ENCODE data around the gene ACOT7.

GRCh38 chr1:6389971-6390370, 3.6 kb downstream of the ACOT7 start:
- TF ChIP-seq EZH2 (IDR thresholded peaks at IDR 0.05; ENCODE audit: borderline replicate concordance, insufficient read depth, low read depth, low read length, poor library complexity, severe bottlenecking) (no peak), CTCF (IDR thresholded peaks at IDR 0.05) (no peak)
